Tibial nerve (tissue), 4 donors: ENCODE results near the gene STUM. TPM values are rescaled to one million over a fixed set of nuclear protein-coding genes. Genes with fewer than 3 reads are reported as not detected.
"Not testable (repeated sequence)": the region's sequence is repeated elsewhere in the genome, so short reads cannot be mapped to it uniquely, and the experiment has no call there.

Experiments used
- DNase-seq, 2 donors: peaks; one replicate each; pipeline ENCODE4 v3.0.0-alpha.2; 2019; ENCODE audit warnings: low spot score in 2 of 2
- H3K27ac ChIP-seq, 4 donors: fragments of 200-600 bp; sonication (generic) in 3 of 4; one replicate each; pipeline ENCODE4 v1.5.1; 2017 to 2019; ENCODE audit warnings: mild to moderate bottlenecking in 1 of 4
- H3K27me3 ChIP-seq, 2 donors: fragments of 200-600 bp; sonication (generic) in 1 of 2; one replicate each; pipeline versions ENCODE4 v1.5.1 to v1.6.0; 2017 to 2019
- H3K36me3 ChIP-seq, 3 donors: fragments of 200-600 bp; sonication (generic); one replicate each; pipeline ENCODE4 v1.5.1; 2018 to 2019
- H3K4me1 ChIP-seq, 4 donors: fragments of 200-600 bp; sonication (generic) in 3 of 4; one replicate each; pipeline ENCODE4 v1.5.1; 2017 to 2019
- H3K4me3 ChIP-seq, 4 donors: fragments of 200-600 bp; sonication (generic) in 3 of 4; one replicate each; pipeline ENCODE4 v1.5.1; 2017 to 2019; ENCODE audit warnings: mild to moderate bottlenecking in 1 of 4, moderate library complexity in 1 of 4
- H3K9me3 ChIP-seq, 4 donors: fragments of 200-600 bp; sonication (generic) in 3 of 4; one replicate each; pipeline ENCODE4 v1.5.1; 2017 to 2019
- EP300 ChIP-seq, 2 donors: sonication (generic); formaldehyde crosslinking; IDR thresholded peaks; one replicate each; pipeline ENCODE4 v1.6.1; 2017; ENCODE audit warnings: antibody characterized with exemption in 2 of 2, mild to moderate bottlenecking in 1 of 2
- POLR2A ChIP-seq, 2 donors: fragments of 450-650 bp; IDR thresholded peaks; one replicate each; pipeline ENCODE4 v1.6.1; 2017; ENCODE audit warnings: antibody characterized with exemption in 2 of 2, mild to moderate bottlenecking in 2 of 2, moderate library complexity in 2 of 2
- WGBS, 2 donors: methylation state at CpG; one replicate each; pipeline ENCODE4 v1.1.5; 2018; 5-methylcytosine and 5-hydroxymethylcytosine counted together
- total RNA-seq, 4 donors: library from RNA; depleted of rRNA; stranded (reverse); fragments of >200 nt; gene quantifications; one replicate each; pipeline ENCODE4 v1.1.0, GENCODE V29; 2016
- TF ChIP-seq, protein P1 (sequence below), 5 experiments: fragments of 200-600 bp in 3 of 5; fragments of 450-650 bp in 2 of 5; sonication (generic) in 3 of 5; IDR thresholded peaks; one replicate each; pipeline ENCODE4 v1.5.1; 2016 to 2019; ENCODE audit warnings: antibody characterized with exemption in 5 of 5, mild to moderate bottlenecking in 3 of 5, moderate library complexity in 2 of 5

The STUM gene
- total RNA-seq, 4 donors from 2014 or later, result 4.8 to 7.5 (median 6.9) TPM

DNA sequence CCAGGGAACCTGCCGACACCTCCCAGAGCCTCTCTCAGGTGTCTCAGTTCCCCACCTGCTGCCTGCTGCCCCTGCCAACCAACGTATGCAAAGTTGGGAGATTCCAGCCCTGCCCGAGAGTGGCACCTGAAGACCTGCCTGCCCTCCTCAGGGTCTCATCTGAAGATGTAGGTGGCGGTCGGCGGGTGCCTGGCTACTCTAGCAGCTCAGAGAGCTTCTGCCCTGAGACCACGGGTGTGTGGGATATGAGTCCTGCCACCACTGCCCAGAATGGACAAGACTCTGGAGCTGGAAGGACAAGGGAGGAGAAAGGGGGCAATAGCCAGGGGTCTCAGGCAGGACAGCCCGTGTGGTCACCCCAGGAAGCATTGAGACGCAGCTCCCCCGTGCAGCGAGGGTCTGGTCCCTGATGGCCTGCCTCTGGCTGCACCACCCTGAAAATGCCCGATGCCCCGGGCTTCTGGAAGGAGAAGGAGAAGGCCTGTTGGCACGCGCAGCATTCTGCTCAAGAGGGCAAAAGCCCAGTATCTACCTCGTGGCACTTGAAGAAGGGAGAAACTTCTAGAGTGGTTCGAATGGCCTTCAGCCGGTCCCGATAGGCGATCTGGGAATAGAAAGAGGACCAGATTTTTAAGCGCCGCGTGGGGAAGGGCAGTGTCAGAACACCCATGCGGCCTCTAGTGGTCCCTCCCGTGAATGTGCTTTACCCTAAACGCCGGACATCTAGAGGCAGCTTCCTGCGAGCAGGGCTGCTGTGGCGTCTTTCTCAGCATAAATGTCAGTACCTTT, 88.8 kb downstream of the STUM start:
- TF ChIP-seq, protein P1, sequence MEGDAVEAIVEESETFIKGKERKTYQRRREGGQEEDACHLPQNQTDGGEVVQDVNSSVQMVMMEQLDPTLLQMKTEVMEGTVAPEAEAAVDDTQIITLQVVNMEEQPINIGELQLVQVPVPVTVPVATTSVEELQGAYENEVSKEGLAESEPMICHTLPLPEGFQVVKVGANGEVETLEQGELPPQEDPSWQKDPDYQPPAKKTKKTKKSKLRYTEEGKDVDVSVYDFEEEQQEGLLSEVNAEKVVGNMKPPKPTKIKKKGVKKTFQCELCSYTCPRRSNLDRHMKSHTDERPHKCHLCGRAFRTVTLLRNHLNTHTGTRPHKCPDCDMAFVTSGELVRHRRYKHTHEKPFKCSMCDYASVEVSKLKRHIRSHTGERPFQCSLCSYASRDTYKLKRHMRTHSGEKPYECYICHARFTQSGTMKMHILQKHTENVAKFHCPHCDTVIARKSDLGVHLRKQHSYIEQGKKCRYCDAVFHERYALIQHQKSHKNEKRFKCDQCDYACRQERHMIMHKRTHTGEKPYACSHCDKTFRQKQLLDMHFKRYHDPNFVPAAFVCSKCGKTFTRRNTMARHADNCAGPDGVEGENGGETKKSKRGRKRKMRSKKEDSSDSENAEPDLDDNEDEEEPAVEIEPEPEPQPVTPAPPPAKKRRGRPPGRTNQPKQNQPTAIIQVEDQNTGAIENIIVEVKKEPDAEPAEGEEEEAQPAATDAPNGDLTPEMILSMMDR (IDR thresholded peaks at IDR 0.05), result peak; percentile 18 to 69 (median 50)
- TF ChIP-seq EP300 (IDR thresholded peaks at IDR 0.05), result no peak
- peaks cover 0 to 43% (median 24%) of the 10 kb centered on the region in 4 donors for H3K4me1 ChIP-seq
- 55 to 68% methylated on average over 23 to 28 of the region's 29 CpGs for WGBS, 2 donors

DNA sequence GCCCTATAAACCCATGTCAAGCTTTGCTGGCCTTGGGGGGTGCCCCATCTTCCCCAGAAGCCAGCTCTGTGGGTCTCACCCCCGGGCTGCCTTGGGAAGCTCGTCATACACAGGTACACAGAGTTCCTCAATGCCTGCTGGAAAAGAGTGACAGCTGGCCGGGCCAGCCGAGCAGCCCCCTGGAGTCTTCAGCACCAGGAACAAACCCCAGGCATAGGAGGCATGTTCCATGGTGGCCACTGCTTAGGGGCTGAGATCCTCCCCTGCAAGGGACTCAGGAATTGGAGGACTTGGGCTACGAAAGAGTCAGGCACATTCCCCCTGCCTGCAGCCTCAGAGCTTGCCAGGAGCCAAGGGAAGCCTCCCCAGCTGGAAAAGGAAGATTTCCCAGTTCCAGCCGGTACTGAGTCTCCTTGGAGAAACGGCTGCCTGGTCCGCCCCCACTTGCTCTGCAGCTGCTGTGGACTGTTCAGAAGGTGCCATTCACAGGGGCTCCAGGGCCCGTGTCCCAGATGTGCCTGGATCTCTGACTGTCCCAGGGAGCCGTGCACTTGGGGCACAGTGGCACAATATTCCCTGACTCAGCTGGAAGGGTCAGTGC, 89.5 kb downstream of the STUM start:
- Histone ChIP-seq H3K4me1 (peaks cover 0 to 40% (median 26%) of the 10 kb centered on the region in 4 donors), H3K27ac (peak overlapping the region in 3 of 4 donors; percentile 56 to 86 (median 85)), H3K9me3 (no peaks in the 10 kb centered on the region), H3K4me3 (no peak overlapping the region), H3K36me3 (peaks cover 0 to 76% (median 6%) of the 10 kb centered on the region in 3 donors), H3K27me3 (no peaks in the 10 kb centered on the region)
- 60 to 68% methylated on average over 7 to 10 of the region's 10 CpGs for WGBS, 2 donors
- TF ChIP-seq, protein P1 (IDR thresholded peaks at IDR 0.05), result no peak
- TF ChIP-seq POLR2A (IDR thresholded peaks at IDR 0.05), result no peak
- no peak for TF ChIP-seq EP300 (IDR thresholded peaks at IDR 0.05)
- DNase-seq, result no peak

More for the DNA sequence above, 88.8 kb downstream of the STUM start:
- peak; percentile 55 to 65 for DNase-seq
- Histone ChIP-seq H3K9me3 (no peaks in the 10 kb centered on the region), H3K36me3 (peaks cover 0 to 77% (median 6%) of the 10 kb centered on the region in 3 donors), H3K27ac (peak overlapping the region; percentile 22 to 86 (median 70)), H3K27me3 (no peaks in the 10 kb centered on the region), H3K4me3 (no peak overlapping the region)

- Histone ChIP-seq H3K4me3 (no peak overlapping the region), H3K27ac (peak overlapping the region in 2 of 4 donors; percentile 85 to 86), H3K36me3 (peaks cover 0 to 77% (median 6%) of the 10 kb centered on the region in 3 donors), H3K27me3 (no peaks in the 10 kb centered on the region), H3K4me1 (peaks cover 0 to 42% (median 29%) of the 10 kb centered on the region in 4 donors), H3K9me3 (no peaks in the 10 kb centered on the region)
- 85 to 92% methylated on average over 10 to 16 of the region's 16 CpGs for WGBS, 2 donors
- TF ChIP-seq, protein P1 (IDR thresholded peaks at IDR 0.05), result no peak
- peak in 1 of 2 donors; percentile 60 for TF ChIP-seq EP300 (IDR thresholded peaks at IDR 0.05)
- no peak for DNase-seq
These were observed 90.0 kb downstream of the STUM start for GRCh38 chr1:226638608-226639007.

- peaks cover 0 to 42% (median 27%) of the 10 kb centered on the region in 4 donors for H3K4me1 ChIP-seq
- H3K36me3 ChIP-seq, result peaks cover 0 to 81% (median 6%) of the 10 kb centered on the region in 3 donors
- not testable (repeated sequence) for H3K9me3 ChIP-seq, H3K4me3 ChIP-seq, DNase-seq, H3K27me3 ChIP-seq
- 88 to 93% methylated on average over 8 of the region's 8 CpGs for WGBS, 2 donors
- H3K27ac ChIP-seq, result peak overlapping the region in 3 of 4 donors; percentile 29 to 86 (median 85)
These were observed 90.6 kb downstream of the STUM start for GRCh38 chr1:226639206-226639605.

- no peaks in the 10 kb centered on the region for H3K27me3 ChIP-seq
- H3K9me3 ChIP-seq, result no peaks in the 10 kb centered on the region
- no peak overlapping the region for H3K4me3 ChIP-seq
- DNase-seq, result no peak
- peaks cover 0 to 86% (median 6%) of the 10 kb centered on the region in 3 donors for H3K36me3 ChIP-seq
- WGBS, 2 donors, result 93 to 95% methylated on average over 17 to 18 of the region's 18 CpGs
- peak overlapping the region in 3 of 4 donors; percentile 29 to 86 (median 85) for H3K27ac ChIP-seq
- peaks cover 0 to 42% (median 26%) of the 10 kb centered on the region in 4 donors for H3K4me1 ChIP-seq
- TF ChIP-seq EP300 (IDR thresholded peaks at IDR 0.05), result no peak
- TF ChIP-seq, protein P1 (IDR thresholded peaks at IDR 0.05), result no peak
- no peak for TF ChIP-seq POLR2A (IDR thresholded peaks at IDR 0.05)
These were observed 91.1 kb downstream of the STUM start for GRCh38 chr1:226639631-226640061.
